SH-SY5Y (cell line): Measurements from ENCODE around the gene NT5M.

Experiments used
- GATA2 ChIP-seq: IDR thresholded peaks from 2 replicates; pipeline ENCODE4 v1.6.1; 2011; ENCODE audit warnings: mild to moderate bottlenecking, low read depth, low read length
- GATA3 ChIP-seq: IDR thresholded peaks from 2 replicates; pipeline ENCODE4 v1.6.1; 2011; ENCODE audit warnings: low read depth, mild to moderate bottlenecking, low read length, moderate library complexity

GRCh38 chr17:17254036-17254435, 49.1 kb upstream of the NT5M start:
- TF ChIP-seq GATA2: no peak
- TF ChIP-seq GATA3: no peak
